Testis (tissue), 3 donors: Measurements from ENCODE around the gene OTOGL. TPM values are rescaled to one million over a fixed set of nuclear protein-coding genes. Genes with fewer than 3 reads are reported as not detected.
A peak's percentile ranks its signal among the peaks of the same experiment; 100 is the strongest.

ENCODE experiments used
- DNase-seq: peaks from one replicate; pipeline ENCODE4 v3.0.0-alpha.2; 2019
- H3K27ac ChIP-seq, 2 donors: fragments of 200-600 bp; sonication (generic); one replicate each; pipeline ENCODE4 v1.5.1; 2019
- H3K27me3 ChIP-seq: fragments of 200-600 bp; sonication (generic); one replicate; pipeline ENCODE4 v1.5.1; 2019
- H3K36me3 ChIP-seq: fragments of 200-600 bp; sonication (generic); one replicate; pipeline ENCODE4 v1.5.1; 2017; ENCODE audit warnings: low read depth; ENCODE audit errors: missing control alignments
- H3K4me1 ChIP-seq: fragments of 200-600 bp; sonication (generic); one replicate; pipeline ENCODE4 v1.5.1; 2019
- H3K4me3 ChIP-seq, 2 donors: fragments of 200-600 bp; sonication (generic); one replicate each; pipeline ENCODE4 v1.5.1; 2017 to 2019
- H3K9me3 ChIP-seq: fragments of 200-600 bp; sonication (generic); one replicate; pipeline ENCODE4 v1.5.1; 2017
- CTCF ChIP-seq, 3 experiments: fragments of 450-650 bp in 2 of 3; fragments of 200-600 bp in 1 of 3; sonication (generic) in 1 of 3; IDR thresholded peaks; one replicate each; pipeline ENCODE4 v1.5.1; 2016 to 2019; ENCODE audit warnings: antibody characterized with exemption in 3 of 3, mild to moderate bottlenecking in 2 of 3, moderate library complexity in 1 of 3
- POLR2A ChIP-seq: fragments of 450-650 bp; IDR thresholded peaks from one replicate; pipeline ENCODE4 v1.6.1; 2017; ENCODE audit warnings: antibody characterized with exemption, mild to moderate bottlenecking, moderate library complexity
- WGBS, 2 donors: methylation state at CpG; one replicate each; pipeline ENCODE4 v1.1.5; 2018; 5-methylcytosine and 5-hydroxymethylcytosine counted together
- intact Hi-C: fragments of 100-400 bp; cut with DNase I; formaldehyde crosslinking; loops from one replicate; pipeline ENCODE4 v1.15.1; 2023; ENCODE audit warnings: low total_unique reads
- polyA plus RNA-seq: library from polyadenylated mRNA; stranded (reverse); fragments of 350-450 nt; fragmentation: Illumina TruSeq; extraction: RNeasy Lipid Tissue Mini Kit (QIAGEN cat#74804); gene quantifications from one replicate; pipeline ENCODE4 v1.2.3, GENCODE V29; 2014; ENCODE audit warnings: low read depth, low replicate concordance; ENCODE audit not compliant: insufficient read depth
- total RNA-seq, 2 donors: library from RNA; depleted of rRNA; stranded (reverse); fragments of >200 nt; gene quantifications; one replicate each; pipeline ENCODE4 v1.2.3, GENCODE V29; 2016

OTOGL gene
- total and polyA plus RNA-seq, 3 donors from 2014 or later = 0.87 to 0.88 (median 0.87) TPM

- H3K27ac ChIP-seq = no peak overlapping the region
- no peaks in the 10 kb centered on the region for H3K4me1 ChIP-seq
- no peak for TF ChIP-seq CTCF (IDR thresholded peaks at IDR 0.05)
- no peak for TF ChIP-seq POLR2A
- intact Hi-C loops = no loop called here
- H3K9me3 ChIP-seq = no peaks in the 10 kb centered on the region
- DNase-seq = no peak
- H3K4me3 ChIP-seq = no peak overlapping the region
- H3K36me3 ChIP-seq = no peaks in the 10 kb centered on the region
- H3K27me3 ChIP-seq = no peaks in the 10 kb centered on the region
- WGBS, 2 donors = 88 to 90% methylated on average over 2 of the region's 2 CpGs
These were observed 77.4 kb downstream of the OTOGL start for GRCh38 chr12:80176706-80177105.

GRCh38 chr12:80178846-80179245, 79.5 kb downstream of the OTOGL start:
- Histone ChIP-seq H3K4me1 (no peaks in the 10 kb centered on the region), H3K27me3 (no peaks in the 10 kb centered on the region), H3K27ac (no peak overlapping the region), H3K4me3 (no peak overlapping the region), H3K36me3 (no peaks in the 10 kb centered on the region), H3K9me3 (no peaks in the 10 kb centered on the region)
- intact Hi-C loops = no loop called here
- no peak for DNase-seq
- WGBS, 2 donors = 61 to 69% methylated on average over 3 of the region's 3 CpGs
- TF ChIP-seq CTCF (IDR thresholded peaks at IDR 0.05) = no peak
- TF ChIP-seq POLR2A = no peak

GRCh38 chr12:80183939-80184338, 84.6 kb downstream of the OTOGL start:
- no peaks in the 10 kb centered on the region for H3K36me3 ChIP-seq
- WGBS, 2 donors = 85 to 87% methylated on average over 2 of the region's 2 CpGs

GRCh38 chr12:80184926-80185325, 85.6 kb downstream of the OTOGL start:
- H3K9me3 ChIP-seq = no peaks in the 10 kb centered on the region
- H3K4me3 ChIP-seq = no peak overlapping the region
- no peaks in the 10 kb centered on the region for H3K27me3 ChIP-seq
- no peak overlapping the region for H3K27ac ChIP-seq
- intact Hi-C loops = no loop called here
- no peak for DNase-seq
- WGBS, 2 donors = 44 to 47% methylated on average over 2 of the region's 2 CpGs
- peaks cover 8% of the 10 kb centered on the region for H3K4me1 ChIP-seq
- no peak for TF ChIP-seq POLR2A
- no peak for TF ChIP-seq CTCF (IDR thresholded peaks at IDR 0.05)
- no peaks in the 10 kb centered on the region for H3K36me3 ChIP-seq

More at GRCh38 chr12:80183939-80184338, 84.6 kb downstream of the OTOGL start:
- Histone ChIP-seq H3K9me3 (no peaks in the 10 kb centered on the region), H3K4me3 (no peak overlapping the region), H3K27me3 (no peaks in the 10 kb centered on the region), H3K27ac (no peak overlapping the region), H3K4me1 (peaks cover 5% of the 10 kb centered on the region)
- DNase-seq = no peak
- intact Hi-C loops = no loop called here
- TF ChIP-seq CTCF (IDR thresholded peaks at IDR 0.05) (no peak), POLR2A (no peak)

GRCh38 chr12:80186727-80187217, 87.4 kb downstream of the OTOGL start:
- H3K9me3 ChIP-seq = no peaks in the 10 kb centered on the region
- peak overlapping the region; percentile 78 to 92 for H3K27ac ChIP-seq
- peak; percentile 76 for DNase-seq
- no peaks in the 10 kb centered on the region for H3K27me3 ChIP-seq
- intact Hi-C loops = no loop called here
- peaks cover 10% of the 10 kb centered on the region for H3K4me1 ChIP-seq
- no peaks in the 10 kb centered on the region for H3K36me3 ChIP-seq
- TF ChIP-seq POLR2A (no peak), CTCF (IDR thresholded peaks at IDR 0.05) (peak; percentile 44 to 84 (median 55))
- H3K4me3 ChIP-seq = no peak overlapping the region
- WGBS, 2 donors = 26 to 27% methylated on average over 2 of the region's 2 CpGs
